ENCODE data around the gene TAS2R41.

DNA sequence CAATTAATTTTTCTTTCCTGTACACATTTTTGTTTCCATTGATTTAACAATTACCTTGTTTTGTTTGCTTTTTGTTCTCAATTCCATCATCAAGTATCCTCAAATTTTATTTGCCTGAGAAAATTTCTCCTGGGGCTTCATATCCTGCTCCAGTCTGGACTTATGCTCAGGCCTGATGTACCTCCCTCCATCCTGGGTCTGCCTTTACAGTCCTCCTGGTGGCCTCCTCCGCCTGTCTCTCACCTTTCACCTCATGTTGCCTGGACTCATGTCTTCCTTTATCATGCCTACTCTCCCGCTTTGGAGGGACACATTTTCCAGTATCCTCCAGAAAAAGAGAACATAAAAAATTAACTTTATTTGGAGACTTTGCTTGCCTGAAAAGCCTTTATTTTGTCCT is 46.6 kb upstream of the TAS2R41 start:
- TF ChIP-seq EP300 (IDR thresholded peaks at IDR 0.05), result no peak
- TF ChIP-seq, protein P1, sequence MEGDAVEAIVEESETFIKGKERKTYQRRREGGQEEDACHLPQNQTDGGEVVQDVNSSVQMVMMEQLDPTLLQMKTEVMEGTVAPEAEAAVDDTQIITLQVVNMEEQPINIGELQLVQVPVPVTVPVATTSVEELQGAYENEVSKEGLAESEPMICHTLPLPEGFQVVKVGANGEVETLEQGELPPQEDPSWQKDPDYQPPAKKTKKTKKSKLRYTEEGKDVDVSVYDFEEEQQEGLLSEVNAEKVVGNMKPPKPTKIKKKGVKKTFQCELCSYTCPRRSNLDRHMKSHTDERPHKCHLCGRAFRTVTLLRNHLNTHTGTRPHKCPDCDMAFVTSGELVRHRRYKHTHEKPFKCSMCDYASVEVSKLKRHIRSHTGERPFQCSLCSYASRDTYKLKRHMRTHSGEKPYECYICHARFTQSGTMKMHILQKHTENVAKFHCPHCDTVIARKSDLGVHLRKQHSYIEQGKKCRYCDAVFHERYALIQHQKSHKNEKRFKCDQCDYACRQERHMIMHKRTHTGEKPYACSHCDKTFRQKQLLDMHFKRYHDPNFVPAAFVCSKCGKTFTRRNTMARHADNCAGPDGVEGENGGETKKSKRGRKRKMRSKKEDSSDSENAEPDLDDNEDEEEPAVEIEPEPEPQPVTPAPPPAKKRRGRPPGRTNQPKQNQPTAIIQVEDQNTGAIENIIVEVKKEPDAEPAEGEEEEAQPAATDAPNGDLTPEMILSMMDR (IDR thresholded peaks at IDR 0.05), result no peak
